GM19397 (cell line): ENCODE data around the gene NDEL1.

ENCODE experiments used
- ATAC-seq: cut with Tn5 transposase; IDR thresholded peaks from one replicate; pipeline ENCODE4 v1.9.1; 2021; ENCODE audit warnings: mild to moderate bottlenecking, moderate library complexity; ENCODE audit not compliant: unreplicated experiment

NDEL1 gene

DNA sequence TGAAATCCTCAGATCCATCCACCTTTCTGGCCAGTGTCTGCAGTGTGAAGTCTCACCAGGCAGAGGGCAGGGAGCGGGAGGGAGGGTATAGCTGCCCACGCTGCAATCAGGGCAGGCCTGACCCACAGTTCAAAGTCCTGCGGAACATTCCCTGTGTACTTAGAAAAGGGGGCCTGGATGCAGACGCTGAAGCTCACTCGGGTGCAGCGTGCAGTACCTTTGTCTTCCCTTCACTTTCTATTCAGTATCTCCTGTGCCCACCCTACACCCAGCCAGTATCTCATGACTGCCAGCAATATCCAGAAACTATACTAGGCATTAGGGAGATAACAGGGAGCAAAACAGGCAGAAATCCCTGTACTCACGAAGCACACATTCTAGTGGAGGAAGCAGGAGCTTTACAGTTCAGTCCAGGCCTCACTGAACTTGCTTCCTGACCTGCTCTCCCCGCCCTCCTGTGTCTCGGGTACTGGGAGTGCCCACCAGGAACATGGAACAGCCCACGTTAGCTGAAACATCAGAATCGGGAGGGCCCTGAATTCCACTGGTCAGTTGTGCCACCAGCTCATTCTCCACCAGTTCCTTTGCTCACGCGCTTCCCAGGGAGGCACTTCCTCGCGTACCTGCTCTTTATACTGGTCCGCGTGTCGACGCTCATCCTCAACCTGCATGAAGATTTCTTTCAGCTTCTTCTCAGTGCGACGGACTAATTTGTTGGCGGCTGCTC is 42.2 kb downstream of the NDEL1 start:
- no peak for ATAC-seq

DNA sequence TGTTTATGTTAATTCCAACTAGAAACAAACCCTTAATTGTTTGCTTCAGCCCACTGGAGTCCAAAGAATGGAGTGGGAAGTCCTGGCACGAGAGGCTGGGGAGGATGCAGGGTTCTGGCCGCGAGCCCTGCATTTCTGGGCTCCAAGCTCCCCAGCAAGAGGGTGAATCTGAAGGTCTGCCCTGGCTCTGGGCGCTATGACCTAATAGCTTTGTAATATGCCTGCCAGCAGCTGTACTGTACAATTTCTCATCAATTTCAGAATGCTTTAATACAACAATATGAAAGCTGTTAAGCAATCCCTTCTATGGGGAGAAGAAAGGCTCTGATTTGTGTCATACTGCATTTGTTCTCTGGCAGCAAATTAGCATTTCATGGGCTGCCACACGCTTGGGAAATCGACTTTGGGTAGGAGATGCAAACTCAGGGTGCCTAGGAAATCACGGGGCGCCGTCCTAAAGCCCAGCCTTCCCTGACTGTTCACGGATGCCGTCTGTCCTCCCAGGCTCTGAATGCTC is 43.8 kb downstream of the NDEL1 start:
- no peak for ATAC-seq

DNA sequence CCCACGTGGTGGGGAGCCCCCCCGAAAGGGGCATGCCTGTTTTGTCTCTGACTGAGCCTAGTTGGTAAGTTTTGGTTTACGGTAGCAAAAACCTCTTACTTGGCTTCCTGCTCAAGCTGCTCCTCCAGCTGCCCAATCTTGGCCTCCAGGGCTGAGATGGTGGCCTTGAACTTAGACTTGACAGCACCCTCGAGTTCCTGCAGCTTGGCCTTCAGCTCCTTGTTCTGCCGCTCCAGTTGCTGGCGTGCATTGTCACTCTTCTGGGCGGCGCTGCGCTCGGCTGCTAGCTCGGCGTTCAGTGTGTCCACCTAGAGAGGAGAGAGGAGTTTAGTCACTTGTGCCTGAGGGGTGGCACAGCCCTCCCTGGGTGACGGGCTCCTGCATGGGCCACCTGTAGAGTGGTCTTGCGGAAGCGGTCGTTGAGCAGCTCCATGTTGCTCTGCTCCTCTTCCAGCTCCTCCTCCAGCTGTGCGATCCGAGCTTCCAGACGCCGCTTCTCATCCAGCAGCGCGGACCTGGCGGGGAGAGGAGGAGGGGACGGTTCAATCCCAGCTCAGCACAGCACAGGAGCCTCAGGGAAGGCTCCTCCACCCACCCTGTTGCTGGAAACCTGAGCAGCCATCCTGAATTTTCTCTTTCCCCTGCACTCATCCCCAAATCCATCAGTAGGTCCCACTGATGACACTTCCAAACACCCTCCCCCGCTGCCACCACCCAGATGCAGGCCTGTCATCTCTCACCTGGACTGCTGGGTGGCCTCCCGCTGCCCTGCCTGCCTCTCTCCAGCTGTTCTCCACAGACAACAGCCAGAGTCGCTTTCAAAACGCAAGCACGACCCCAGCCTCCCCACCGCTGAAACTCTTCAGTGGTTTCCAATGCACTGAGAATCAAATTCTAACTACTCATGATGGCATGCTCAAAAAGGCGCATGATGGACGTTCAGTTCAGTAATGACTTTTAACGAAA is 44.6 kb downstream of the NDEL1 start:
- ATAC-seq, result no peak

DNA sequence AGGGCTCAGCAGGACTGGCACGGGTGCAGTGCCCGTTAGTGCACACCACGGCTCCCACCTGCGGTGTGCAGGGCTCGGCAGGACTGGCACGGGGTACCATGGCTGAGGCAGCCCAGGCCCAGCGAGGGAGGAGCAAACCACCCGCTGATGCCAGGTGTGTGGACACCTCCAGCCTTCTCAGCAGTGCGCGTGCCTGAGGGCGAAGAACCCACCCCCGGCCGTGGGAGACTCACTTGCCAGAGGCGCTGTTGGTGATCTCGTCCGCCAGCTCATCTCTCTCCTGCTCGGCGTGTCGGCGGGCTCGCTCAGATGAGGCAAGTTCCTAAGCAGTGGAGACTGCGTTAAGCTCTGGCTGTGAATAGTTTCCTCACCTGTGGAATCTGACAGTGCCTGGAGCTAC is 45.4 kb downstream of the NDEL1 start:
- no peak for ATAC-seq

DNA sequence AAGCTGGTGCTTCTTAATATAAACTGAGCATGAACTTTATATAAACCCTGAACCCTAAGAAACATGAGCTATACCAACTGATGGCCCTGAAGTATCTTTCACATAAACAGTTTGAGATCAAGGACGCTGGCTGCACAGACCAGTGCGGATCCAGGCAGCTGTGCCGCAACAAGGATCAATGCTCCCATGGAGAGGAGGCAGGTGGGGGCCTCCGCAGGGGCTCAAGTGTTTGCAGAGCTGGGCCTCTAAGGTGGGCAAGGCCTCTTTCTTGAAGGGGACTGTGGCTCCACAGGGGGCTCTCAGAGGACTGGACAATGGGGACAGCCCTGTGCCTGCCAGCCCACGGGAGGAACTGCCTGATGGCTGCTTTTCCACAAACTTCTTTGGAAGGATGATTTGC is 46.0 kb downstream of the NDEL1 start:
- no peak for ATAC-seq

DNA sequence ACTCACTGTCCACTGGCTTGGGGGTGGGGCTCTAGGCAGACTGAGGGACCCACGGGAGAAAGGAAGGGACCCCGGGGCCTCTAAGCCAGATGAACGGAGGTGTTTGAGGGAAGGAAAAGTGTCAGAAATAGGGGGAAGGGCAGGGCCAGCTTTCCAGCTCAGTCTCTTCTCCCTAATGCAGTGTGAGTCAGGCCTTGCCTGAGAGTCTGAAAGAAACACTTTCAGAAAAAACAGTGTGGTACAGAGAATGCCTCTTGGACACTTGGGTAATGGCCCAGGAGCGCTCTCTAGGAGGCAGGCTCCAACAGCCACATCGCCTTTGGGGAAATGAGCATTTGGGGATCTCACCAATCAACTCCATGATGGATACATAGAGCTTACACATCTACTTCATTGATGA is 46.9 kb downstream of the NDEL1 start:
- no peak for ATAC-seq

DNA sequence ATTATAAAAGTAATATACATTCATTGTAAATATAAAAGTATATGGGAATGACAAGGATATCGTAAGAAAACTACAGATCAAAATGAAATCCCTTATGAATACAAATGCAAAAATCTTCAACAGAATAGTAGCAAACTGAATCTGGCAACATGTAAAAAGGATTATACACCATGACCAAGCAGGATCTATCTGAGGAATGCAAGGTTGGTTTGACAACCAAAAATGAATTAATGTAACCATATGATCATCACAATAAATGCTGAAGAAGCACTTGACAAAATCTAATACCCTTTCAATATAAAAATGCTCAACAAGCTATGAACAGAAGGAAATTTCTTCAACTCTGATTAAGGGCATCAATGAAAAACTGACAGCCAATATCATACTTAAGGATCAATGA is 48.8 kb downstream of the NDEL1 start:
- ATAC-seq, result no peak

DNA sequence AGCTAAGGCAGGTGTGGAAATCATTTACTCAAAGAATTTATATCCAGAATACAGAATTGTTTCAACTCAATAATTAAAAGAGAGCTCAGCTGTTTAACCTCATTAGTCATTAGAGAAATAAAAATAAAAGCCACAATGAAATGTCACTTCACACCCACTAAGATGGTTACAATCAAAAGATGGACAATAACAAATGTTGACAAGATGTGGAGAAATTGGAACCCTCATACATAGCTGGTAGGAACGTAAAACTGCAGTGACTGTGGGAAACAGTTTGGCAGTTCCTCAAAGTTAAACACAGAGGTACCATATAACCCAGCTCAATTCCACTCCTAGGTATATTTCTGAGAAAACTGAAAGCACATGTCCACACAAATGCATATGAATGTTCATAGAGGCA is 49.8 kb downstream of the NDEL1 start:
- no peak for ATAC-seq

DNA sequence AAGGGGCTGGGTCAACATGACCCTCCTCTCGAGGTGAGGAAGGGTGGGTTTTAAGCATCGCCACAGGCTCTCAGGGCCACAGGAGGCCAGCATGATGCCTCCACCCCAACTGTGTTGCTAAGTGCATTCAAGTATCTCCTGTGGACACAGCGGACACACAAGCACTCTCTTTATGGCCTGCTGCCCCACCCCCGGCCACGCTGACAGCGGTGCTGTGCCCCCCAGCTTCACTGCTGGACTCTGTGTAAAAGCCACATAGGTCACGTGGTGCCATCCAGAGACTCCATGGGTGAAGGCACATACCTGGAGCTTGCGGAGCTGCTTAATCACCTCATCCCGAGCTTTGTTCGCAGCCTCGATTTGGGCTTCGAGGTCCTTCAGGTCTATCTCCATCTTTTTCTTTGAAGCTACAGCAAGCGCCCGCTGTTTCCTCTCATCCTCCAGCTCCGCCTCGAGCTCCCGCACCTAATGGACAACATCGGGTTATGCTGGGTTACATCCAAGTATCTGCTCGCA is 51.5 kb downstream of the NDEL1 start:
- no peak for ATAC-seq

DNA sequence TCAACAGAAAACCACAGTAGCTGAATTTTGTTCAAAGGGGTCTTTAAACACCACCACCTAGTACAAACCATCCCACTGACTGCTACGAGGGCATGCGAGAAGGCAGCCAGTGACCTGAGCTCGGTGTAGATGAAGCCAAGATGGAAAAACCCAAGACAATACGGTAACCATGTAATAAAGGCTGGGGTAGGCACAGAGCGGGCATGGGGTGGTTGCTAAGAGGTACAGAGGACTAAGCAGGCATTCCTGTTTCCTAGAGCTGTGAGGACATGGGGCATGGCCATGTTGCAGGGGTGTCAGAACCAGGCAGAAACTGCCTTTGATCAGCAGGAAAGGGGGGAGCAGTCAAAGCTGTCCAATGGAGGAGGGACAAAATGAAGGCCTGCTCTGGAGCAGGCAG is 52.1 kb downstream of the NDEL1 start:
- ATAC-seq, result no peak

DNA sequence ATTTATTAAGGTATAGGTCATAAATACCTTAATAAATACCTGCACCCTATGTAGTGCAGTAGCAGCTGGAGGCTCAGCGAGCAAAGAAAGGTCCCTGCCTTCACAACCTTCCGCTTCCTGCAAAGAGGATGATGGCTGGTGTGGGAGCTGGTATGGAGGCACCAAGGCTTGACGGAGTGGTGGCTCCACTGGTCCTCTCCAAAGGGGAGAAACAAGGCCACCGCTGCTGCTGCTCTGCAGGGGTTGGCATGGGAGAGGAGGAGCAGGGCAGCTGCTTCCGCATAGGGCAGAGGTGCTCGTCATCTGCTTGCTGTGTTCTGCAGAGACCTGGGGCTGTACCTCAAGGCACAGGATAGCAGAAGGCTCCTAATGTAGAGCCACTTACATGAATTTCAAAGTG is 52.8 kb downstream of the NDEL1 start:
- ATAC-seq, result no peak

DNA sequence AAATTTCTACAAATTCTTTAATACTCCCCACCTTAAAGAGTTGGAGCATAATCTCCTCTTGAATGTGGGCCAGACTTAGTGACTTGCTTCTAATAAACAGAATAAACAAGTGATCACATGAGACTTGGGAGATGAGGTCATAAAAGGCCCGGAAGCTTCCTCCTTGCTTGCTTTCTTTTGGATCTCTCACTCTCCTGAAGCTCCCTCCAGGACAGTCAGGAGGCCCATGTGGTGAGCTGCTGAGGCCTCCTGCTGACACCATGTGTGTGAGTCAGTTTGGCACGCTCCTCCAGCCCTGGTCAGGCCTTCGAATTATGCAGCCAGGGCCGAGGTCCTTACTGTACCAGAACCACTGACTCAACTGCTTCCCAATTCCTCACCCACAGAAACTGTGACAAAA is 53.2 kb downstream of the NDEL1 start:
- no peak for ATAC-seq

DNA sequence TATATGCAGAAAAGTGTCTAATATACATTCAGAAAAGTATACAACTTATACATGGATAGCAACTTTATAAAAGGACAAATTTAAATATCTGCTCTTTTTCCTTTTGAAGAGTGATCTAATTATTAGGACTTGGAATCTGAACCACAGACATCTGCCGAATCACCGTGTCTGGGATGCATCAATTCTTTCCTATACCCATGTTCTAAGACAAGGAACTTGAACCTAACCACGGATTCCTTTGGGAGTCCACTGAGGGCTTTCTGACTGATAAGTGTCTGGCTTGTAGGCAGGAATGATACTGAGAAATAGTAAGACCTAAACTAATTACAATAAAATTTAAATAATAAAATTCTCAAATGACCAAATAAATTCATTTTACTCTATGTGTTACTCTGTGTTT is 54.2 kb downstream of the NDEL1 start:
- ATAC-seq, result no peak

DNA sequence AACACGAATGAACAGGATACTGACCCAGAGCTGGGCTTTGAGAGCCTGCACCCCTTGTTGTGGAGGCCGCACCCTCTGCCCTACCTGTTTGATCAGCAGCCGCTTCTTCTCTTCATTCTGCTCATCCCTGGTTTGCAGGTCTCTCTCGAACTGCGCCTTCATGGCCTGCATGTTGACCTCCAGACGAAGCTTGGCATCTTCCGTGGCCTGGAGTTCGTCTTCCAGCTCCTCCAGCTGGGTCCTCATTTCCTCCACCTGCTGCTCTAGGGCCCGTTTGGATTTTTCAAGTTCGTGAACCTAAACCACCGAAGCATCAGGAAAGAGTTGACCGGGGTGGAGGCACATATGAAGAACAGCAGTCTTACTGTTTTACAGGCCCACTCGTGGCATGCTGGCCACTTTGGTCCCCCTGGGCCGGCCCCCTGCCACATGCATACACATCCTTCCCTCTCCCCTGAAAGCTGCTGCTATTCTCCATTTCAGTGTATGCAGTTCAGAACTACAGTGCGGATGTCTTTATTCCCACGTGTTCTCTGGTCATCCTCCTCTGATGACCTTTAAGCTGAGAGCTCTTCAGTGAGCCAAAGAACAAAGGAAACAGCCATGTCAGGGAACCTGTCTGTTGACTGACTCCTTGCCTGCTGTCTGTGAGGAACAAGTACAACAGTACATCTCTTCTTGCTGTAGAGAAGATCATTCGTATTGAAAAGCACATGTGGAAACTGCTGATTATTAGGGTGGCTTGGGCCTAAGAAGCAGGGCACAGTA is 54.8 kb downstream of the NDEL1 start:
- no peak for ATAC-seq

DNA sequence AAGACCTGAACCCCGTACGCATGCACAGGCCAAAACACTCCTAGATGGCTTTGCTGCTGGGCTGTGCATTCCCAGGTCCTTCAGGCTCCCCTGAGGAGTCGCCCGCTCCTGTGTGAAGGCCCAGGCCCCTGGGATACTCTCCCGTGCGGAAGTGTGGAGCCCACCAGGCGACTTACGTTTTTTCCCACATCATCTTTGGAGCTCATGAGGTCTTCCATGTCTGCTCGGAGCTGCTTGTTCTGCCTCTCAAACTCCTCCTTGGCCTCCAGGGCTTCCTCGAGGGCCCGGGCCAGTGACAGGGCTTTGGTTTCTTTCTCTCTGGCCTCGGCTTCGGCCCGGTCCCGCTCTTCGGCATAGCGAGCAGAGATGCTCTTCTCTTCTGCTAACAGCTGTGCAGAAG is 56.4 kb downstream of the NDEL1 start:
- ATAC-seq, result no peak

DNA sequence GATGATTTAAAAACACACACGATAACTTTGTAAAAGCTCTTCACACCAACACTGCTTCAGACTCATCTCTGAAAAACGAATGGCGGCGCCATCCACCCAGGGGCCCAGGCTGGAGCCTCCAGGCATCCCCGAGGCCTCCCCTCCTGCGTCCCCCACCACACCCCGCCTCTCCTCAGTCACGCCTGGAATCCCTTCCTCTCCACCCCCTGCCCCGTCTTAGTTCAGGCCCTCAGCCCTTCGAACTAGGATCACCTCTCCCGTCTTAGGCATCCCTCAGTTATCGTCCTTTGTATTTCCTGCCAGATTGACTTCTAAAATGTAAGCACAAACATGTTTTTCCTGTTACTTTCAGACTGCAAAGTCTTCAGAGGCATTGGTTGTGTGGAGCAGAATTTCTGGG is 58.3 kb downstream of the NDEL1 start:
- no peak for ATAC-seq

DNA sequence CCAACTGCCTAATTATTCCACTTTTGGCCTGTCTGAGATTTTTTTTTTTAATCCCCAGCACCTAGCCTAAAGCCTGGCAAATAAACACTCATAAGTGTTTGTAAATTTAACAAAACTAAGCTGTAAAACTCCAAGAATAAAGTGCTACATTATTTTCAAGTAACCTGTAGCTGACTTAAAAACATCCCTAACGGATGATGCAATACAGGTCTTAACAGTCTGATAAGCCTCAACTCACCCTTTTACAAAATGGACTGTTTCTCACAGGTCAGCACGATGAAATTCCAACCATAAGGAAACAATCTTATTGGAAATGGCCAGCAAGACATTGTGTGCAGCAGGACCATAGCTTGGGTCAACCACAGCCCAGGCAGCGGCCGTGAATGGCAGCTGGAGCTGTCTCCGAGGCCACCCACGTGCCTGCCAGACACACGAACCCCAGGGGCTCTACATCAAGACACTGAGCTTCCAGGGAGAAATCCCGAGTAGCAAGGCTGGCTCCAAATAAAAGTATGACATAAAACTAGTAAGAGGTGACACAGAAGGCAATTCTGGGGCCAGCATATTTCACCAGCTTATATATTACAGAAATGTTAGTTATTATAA is 58.9 kb downstream of the NDEL1 start:
- ATAC-seq, result no peak

DNA sequence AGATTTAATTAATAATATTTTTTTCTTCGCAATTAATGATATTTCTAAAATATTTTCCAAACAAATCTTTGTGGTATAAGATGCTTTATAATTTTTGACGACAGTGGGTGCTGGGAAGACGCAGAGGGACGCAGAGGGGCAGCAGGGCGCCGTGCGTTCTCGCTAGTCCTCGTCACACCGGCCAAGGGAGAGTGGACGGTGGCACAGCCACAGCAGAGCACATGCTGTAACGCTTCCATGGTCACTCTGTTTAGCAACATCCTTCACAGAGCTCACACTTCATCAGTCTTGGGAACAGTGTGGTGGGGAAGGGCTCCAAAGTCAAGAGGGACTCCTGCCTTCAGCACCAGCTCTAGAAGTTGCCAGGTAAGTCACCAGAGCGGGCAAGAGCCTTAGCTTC is 60.4 kb downstream of the NDEL1 start:
- no peak for ATAC-seq

DNA sequence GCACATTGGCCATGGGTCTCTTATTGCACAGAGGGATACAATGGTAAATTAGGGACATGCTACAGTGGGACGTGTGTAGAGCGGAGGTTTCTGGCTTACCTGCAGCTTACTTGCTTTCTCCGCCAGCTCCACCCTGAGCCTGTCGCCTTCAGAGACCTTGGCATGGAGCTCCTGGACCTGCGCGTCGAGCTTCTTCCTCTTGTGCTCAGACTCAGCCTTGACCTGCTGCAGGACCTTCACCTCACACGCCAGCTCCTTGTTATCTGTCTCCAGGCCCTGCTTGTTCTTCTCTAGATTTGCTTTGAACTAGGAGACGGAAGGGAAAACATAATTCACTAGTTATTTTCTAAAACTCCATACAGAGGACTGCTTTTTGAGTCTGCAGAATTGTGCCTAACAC is 63.5 kb downstream of the NDEL1 start:
- no peak for ATAC-seq

DNA sequence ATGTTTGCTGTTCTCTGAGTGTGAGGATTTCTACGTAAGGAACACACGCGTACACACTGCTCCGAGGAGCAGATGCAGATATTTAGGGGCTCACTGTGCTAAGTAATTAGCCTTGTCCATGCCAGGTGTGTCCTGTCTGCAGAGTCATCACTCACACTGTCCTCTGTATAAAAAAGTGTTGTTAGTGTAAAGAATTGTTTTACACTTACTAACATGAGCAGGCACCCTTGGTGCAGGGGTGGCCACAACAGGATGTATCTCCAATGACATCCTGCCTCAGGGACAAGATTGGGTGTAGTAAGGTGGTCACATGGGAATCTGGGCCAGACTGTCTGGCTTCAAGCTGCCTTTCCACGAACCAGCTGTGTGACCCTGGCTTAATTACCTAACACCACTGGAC is 63.9 kb downstream of the NDEL1 start:
- no peak for ATAC-seq

DNA sequence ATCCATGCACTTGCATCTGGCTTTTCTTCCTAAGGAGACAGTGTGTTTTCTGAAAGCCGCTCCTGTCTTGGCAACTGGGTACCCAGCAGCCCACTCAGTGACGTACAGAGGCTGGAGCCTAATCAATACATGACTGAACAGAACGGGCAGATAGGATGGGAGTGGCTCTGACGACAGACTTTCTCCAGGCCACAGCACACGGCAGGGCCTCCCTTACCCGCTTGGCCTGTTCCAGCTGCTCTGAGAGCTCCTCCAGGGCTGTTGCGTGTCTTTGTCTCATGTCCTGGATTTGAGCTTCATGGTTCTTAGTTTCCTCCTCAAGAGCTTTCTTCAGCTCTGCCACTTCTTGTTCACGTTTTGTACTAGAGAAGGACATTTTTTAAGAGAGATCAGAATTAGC is 64.9 kb downstream of the NDEL1 start:
- no peak for ATAC-seq
